NCI-H2227 (cell line): ENCODE data around the gene RAB11FIP4.

Experiments used
- DNase-seq: peaks from one replicate; lab custom pipeline; 2025; ENCODE audit not compliant: unreplicated experiment; lab: John Stamatoyannopoulos, UW

Gene RAB11FIP4

DNA sequence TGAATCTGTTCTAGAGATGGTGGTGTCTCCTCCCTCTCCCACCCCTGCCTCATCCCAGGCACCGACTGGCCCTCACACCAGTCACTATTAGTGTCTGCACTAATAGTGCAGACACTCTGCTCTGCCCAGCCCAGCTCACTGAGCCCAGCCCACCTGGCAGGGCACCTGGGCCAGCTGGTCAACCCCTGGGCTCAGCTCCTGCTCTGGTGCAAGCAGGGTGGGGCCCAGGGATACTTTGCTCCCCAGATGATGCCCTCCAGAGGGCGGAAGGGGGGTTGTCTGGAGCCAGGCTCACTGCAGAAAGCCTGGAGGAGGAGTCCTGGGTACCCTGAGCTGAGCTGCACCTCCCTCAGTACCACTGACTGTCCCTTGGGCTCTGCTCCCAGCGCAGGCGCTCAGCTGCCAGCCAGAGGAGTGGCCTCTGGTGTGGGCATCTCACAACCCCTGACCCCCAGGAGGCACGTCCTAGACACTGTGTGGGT lies 14.5 kb downstream of the RAB11FIP4 start:
- no peak for DNase-seq

DNA sequence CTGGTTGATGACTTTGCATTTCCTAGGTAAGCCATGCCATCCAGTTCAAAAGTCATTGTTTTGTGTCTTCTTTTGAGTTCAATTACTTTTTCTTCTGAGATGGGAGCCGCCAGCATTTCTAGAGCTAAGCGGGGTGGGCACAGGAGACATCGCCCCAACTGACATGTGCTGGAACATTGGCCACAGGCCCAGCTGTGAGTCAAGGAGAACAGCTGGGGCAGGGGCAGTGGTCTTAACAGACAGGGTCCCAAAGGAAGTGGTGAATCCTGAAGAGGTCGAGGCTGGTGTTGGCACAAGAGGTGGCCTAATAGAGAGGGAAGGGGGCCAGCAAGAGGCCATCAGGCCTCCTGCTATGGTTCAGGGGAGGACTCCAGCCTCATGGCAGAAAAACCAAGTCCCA lies 17.1 kb downstream of the RAB11FIP4 start:
- DNase-seq = no peak

- no peak for DNase-seq
Measured at GRCh38 chr17:31411707-31412285, 20.3 kb downstream of the RAB11FIP4 start.

DNA sequence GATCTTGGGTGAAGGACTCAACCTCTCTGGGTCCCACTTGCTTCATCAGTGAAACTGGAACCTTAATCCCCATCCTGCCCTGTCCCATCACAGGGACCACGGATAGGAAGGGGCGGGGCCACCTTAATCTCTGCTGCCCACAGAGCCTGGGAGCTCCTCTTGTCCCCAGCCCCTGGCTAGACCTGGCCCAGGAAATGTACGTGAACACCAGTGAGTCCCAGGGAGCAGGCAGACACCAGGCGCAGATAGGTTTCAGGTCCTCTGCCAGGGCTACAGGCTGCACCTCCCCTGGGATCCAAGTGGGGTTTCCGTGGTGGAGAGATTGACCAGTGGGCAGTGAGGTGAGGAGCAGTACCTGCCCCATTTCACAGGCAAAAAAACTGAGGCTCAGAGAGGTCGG lies 21.0 kb downstream of the RAB11FIP4 start:
- no peak for DNase-seq

DNA sequence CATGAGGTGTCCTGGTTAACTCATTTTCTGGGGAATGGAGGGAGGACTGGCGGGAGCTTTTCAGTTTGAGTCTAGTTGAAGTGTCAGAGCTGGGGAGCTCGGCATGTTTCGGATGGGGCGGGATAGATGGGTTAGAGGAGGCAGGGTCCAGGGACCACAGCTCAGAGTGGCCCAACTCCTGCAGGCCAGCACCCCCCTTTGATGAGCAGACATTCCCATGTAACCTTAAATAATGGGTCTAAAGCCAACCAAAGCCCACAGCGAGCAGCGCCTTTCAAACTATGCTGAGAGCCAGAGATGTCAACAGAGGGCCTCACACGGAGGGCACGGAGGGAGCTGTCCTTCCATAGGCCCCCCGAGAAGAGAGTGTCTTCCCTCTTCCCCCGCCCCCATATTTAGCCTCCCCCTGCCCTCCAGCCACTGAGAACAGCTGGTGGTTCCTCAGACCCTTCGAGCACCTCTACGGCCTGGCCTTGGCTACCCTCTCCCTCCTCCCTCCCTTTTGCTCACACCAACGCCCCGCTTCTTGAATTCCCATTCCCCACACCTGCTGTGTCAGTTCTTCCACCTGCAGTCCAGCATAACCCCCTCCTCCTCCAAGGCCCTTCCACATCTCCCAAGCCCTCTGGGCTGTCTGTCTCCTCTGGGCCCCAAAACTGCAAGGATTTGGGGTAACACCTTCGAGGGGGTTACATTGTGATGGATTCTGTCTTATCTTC lies 21.8 kb downstream of the RAB11FIP4 start:
- no peak for DNase-seq

GRCh38 chr17:31413874-31414549 lies 22.5 kb downstream of the RAB11FIP4 start:
- no peak for DNase-seq

- DNase-seq = no peak
Measured at GRCh38 chr17:31414550-31414918, 23.1 kb downstream of the RAB11FIP4 start.

- no peak for DNase-seq
Measured at GRCh38 chr17:31415004-31415454, 23.6 kb downstream of the RAB11FIP4 start.

- DNase-seq = no peak
Measured at GRCh38 chr17:31415640-31416502, 24.4 kb downstream of the RAB11FIP4 start.

GRCh38 chr17:31416503-31416923 lies 25.0 kb downstream of the RAB11FIP4 start:
- DNase-seq = peak; percentile 10

DNA sequence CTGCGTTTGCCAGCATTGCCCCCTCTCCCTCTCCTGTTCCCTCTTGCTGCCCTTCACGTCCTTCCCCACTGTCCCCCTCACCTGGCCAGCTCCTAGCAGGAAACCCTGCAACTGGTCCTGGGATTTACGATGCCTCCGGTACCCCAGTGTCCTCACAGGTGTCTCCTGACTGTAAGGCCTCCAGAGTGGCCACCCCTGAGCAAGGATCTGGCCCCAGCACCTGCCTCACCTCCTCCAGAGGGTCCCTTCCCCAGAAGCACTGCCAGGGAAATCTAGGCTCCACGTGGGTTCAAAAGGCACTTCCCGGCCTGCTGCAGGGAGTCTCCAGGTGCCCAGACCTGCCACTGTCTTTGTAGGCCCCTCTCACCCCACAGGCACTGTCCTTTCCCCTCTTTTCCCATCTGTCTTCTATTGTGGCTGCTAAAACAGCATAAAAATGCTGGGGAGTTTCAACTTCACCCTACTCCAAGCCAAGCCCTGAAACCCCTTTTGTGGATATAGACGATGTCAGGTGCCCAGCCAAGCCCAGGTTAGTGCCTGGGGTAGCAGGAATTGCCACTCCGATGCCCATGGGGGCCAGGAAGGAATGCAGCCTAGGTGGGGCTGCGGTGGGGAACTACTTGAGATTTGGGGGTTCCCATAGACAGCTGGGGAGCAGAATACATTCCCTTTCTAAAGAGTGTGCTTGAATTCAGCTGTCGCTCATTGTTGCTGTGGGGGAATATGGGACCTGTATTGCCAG lies 25.7 kb downstream of the RAB11FIP4 start:
- no peak for DNase-seq

DNA sequence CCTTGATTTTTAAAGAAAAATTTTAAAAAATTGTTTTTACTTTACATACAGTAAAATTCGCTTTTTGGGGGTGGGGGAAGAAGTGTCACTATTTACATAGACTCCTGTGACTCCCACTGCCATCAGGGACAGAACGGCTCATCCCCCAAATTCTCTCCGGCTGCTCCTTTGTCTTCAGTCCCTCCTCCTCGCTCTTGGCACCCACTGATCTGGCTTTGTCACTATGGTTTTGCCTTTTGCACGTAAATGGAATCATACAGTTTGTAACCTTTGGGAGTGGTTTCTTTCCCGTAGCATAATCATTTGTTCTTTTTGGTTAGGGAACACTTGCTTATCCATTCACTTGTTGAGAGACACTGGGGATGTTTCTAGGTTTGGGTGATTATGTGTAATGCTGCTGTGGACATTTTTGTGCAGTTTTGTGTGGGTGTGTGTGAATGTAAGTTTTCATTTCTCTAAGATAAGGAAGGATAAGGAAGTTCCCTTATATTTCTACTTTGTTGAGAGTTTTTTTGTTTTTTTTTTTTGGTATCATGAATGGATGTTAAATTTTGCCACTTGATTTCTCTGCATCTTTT lies 27.4 kb downstream of the RAB11FIP4 start:
- no peak for DNase-seq

GRCh38 chr17:31422443-31422842 lies 31.0 kb downstream of the RAB11FIP4 start:
- DNase-seq = no peak

GRCh38 chr17:31424944-31425281 lies 33.4 kb downstream of the RAB11FIP4 start:
- DNase-seq = no peak

- peak; percentile 5 for DNase-seq
Measured at GRCh38 chr17:31425282-31426040, 34.0 kb downstream of the RAB11FIP4 start.

DNA sequence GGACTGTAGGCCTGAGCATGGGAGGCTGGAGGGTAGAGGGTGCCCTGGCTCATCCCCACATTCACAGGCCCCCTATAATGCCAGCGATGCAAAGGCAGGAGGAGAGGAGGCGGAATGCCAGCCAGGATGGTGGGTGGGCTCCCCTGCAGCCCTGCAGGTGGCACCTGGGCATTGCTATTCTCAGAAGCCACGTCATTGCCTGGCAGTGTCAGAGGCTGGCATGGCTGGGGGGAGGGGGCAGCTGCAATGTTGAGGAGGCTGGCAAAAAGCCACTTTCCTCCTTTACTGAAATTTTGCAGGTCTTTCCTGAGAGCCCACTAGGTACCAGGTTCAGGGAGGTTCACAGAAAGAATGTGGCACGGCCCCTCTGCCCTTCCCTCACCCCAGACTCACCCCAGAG lies 36.2 kb downstream of the RAB11FIP4 start:
- no peak for DNase-seq

DNA sequence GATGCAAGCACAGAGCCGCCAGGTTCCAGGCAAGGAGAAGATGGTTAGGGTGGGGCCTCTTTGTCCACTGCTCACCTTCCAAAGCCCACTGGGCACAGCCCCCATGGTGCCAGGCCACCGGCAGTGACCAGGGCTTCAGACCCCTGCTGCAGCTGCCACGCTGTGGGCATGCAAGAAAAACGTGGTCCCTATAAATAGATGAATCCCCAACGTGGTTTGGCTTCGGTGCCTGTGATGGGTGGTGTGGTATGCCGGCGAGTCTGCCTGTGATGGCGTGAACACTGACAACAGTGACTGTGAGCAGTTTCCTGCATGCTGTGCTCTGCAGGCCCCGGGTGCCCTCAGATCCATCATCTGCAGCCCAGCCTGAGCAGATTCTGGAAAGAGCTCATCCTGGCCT lies 36.6 kb downstream of the RAB11FIP4 start:
- DNase-seq = no peak

DNA sequence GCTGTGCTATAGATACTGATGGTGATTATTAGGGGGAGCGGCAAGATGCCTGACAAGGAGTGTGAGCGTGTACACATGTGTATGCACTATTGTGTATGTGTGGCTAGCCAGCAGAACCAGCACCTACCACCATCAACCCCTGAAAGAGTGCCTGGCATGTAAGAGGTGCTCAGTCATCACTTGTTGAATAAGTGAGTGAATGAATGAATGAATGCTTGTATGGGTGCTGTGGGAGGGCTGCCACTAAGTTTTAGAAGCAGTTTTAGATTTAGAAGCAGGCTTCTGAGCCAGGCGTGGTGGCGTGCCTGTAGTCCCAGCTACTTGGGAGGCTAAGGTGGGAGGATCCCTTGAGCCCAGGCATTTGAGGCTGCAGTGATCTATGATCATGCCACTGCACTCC lies 37.0 kb downstream of the RAB11FIP4 start:
- no peak for DNase-seq

- DNase-seq = peak; percentile 14
Measured at GRCh38 chr17:31431098-31431851, 39.8 kb downstream of the RAB11FIP4 start.
